ENCODE measurements around the gene TGM2.

Gene TGM2

DNA sequence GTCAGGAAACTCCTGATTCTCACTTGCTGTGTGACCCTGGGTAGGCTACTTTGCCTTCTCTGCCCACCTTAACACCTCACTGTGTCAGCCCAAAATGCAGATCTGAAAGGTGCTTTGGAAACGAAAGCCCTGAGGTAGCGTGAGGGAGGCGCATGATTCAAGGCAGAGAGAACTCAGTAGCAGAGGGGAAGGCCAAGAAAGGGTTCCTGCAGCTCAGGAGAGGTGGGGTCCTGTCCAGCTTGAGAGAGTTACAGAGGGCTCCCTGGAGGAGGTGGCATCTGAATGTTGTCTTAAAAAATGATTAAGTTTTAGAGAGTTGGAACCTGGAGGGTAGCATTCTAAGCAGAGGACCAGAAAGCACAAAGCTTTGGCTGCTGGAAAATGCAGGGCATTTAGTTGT lies 13.6 kb downstream of the TGM2 start:
- TF ChIP-seq, protein P1, sequence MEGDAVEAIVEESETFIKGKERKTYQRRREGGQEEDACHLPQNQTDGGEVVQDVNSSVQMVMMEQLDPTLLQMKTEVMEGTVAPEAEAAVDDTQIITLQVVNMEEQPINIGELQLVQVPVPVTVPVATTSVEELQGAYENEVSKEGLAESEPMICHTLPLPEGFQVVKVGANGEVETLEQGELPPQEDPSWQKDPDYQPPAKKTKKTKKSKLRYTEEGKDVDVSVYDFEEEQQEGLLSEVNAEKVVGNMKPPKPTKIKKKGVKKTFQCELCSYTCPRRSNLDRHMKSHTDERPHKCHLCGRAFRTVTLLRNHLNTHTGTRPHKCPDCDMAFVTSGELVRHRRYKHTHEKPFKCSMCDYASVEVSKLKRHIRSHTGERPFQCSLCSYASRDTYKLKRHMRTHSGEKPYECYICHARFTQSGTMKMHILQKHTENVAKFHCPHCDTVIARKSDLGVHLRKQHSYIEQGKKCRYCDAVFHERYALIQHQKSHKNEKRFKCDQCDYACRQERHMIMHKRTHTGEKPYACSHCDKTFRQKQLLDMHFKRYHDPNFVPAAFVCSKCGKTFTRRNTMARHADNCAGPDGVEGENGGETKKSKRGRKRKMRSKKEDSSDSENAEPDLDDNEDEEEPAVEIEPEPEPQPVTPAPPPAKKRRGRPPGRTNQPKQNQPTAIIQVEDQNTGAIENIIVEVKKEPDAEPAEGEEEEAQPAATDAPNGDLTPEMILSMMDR (IDR thresholded peaks at IDR 0.05), result no peak

DNA sequence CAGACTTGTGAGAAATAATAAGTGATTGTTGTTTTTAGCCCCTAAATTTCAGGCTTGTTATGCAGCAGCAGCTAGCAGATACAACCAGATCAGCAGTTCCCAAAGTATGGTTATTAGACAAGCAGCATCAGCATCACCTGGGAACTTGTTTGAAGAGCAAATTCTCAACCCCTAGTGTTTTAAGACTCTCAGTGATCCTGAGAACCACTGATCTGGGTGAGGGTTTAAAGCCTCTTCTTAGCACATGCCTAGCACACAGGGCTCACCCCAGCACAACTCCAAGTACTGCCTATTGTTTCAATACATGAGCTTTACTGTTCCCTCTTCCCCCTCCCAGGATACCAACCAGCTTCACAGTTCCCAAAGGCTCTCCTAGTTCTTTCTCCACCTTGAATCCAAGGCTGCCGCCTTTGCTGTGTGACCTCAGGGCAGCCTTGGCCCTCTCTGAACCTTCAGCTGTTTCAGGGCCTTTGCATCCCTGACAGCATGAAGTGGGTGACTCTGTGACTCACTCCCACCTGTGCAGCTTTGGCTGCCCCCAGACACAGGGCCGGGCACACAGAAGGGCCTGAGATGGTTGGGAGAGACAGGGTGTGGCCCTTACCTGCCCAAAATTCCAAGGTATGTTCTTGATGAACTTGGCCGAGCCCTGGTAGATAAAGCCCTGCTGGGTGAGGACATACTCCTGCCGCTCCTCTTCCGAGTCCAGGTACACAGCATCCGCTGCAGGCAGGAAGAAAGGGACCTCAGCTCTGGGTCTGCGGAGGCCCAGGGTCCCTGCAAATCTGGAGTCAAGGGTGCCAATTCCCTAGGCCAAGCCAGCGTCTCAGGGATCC lies 14.5 kb downstream of the TGM2 start:
- TF ChIP-seq, protein P1 (IDR thresholded peaks at IDR 0.05), result no peak

DNA sequence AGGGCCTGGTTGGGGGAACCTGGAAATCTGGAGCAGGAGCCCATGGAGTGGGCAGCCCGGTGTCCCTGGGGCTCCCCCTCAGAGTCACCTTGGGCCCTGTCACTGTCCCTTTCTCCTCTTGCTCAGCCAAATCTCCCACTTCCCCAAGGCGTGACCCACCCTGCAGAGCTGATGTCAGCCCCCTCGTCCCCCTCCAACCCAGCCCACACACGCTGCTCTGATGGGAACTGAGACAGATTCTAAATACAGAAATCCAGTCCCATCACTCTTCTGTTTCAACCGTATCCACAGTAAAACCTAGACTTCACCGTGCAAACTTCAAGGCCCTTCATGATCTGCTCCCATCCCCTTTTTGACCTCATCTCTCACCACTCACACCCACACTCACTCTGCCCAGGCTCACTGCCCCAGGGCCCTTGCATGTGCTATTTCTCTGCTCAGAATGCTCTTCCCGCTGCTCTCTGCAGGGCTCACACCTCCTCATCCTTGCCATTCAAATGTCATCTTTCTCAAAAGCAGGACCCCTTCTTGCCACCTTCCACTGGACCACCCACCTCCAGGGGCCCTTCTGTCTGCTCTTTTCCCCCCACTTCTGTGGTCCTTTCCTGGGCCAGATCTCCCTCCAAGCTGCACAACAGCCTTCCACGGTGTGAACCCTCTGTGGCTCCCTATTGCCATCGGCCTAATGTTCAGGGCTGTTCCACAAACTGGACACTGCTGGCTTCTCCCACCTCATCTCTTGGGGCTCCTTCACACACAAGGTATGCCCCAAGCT lies 16.6 kb downstream of the TGM2 start:
- TF ChIP-seq, protein P1 (IDR thresholded peaks at IDR 0.05), result no peak

DNA sequence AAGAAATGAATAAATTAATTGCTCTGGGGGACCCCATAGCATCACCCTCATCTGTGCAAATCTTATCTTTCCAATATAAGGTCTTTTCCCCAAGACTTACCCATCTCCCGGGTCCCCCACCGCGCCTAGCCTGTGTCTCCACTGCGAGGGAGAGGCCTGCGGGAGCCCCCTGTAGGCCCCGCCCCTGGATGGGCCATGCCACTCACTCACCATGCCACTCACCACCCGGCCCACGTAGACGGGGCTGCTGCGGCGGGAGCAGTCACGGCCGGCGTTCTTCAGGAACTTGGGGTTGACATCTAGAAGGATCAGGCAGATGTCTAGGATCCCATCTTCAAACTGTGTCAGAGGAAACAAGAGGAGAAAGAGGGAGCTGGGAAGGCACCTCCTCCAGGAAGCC lies 17.3 kb downstream of the TGM2 start:
- TF ChIP-seq, protein P1 (IDR thresholded peaks at IDR 0.05), result no peak

DNA sequence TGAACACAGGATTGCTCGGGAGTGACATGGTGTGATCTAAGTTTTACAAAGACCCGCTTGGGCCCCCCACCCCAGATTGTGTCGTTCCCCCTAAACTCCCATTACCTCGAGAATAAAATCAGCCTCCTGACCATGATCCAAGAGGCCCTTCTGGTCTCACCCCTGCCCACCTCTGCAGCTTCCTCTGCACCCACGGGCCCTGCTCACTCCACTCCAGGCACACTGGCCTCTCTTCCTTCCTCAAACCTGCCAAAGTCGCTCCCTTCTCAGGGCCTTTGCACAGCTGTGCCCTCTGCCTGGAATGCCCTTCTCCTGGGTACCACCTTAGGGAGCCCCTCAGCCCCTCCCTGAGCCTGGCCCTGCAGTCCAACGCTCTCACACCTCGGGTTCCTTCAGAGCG lies 17.9 kb downstream of the TGM2 start:
- TF ChIP-seq, protein P1 (IDR thresholded peaks at IDR 0.05), result no peak

DNA sequence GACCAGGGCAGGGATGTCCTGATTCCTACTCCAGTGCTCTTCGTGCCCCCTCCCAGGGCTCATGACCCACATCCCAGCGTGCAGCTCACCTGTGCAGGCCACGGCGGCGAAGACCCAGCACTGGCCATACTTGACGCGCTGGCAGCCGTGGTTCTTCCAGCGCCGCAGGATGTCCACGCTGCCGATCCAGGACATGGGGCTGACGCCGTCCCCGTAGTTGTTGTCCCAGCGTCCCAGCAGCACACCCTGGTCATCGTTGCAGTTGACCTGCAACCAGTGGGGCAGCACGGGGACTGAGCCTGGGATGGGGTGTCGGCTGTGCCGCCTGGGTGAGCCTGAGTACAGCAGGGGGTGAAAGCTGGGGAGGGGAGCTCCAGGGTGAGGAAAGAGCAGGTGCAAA lies 18.4 kb downstream of the TGM2 start:
- TF ChIP-seq, protein P1 (IDR thresholded peaks at IDR 0.05), result no peak

DNA sequence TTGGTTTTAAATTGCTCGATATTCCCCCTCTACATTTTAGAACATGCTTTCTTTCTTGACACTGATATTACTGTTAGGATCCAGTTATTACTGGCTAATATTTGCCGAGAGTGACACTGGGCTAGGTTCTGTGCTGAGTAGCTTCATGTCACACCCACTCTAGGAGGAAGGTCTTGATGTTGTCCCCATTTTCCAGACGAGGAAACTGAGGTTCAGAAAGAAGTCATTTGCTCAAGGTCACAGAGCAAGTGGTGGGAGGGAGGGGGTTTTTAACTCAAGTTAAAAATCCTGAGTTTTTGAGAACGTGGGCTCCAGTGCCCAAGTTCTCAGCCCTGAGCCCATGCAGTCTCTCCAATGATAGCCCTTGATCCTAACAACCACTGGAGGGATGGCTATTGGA lies 18.9 kb downstream of the TGM2 start:
- TF ChIP-seq, protein P1 (IDR thresholded peaks at IDR 0.05), result no peak
